Upper lobe of left lung (tissue), 6 donors: ENCODE measurements around the gene ANK3. TPM values are rescaled to one million over a fixed set of nuclear protein-coding genes. Genes with fewer than 3 reads are reported as not detected.

ENCODE experiments used
- ATAC-seq, 2 donors: fragments of 200-7000 bp; cut with Tn5 transposase; one replicate each; pipeline ENCODE4 v1.9.1; 2022; ENCODE audit warnings: mild to moderate bottlenecking in 2 of 2, moderate library complexity in 2 of 2; ENCODE audit not compliant: low FRiP score in 2 of 2
- DNase-seq, 2 donors: peaks; one replicate each; pipeline ENCODE4 v3.0.0-alpha.2; 2019 to 2020
- H3K27ac ChIP-seq, 4 donors: fragments of 200-600 bp; sonication (generic); one replicate each; pipeline ENCODE4 v1.5.1; 2016 to 2019
- H3K27me3 ChIP-seq, 4 donors: fragments of 200-600 bp; sonication (generic); one replicate each; pipeline ENCODE4 v1.5.1; 2017 to 2019
- H3K36me3 ChIP-seq, 4 donors: fragments of 200-600 bp; sonication (generic); one replicate each; pipeline ENCODE4 v1.5.1; 2016 to 2019
- H3K4me1 ChIP-seq, 4 donors: fragments of 200-600 bp; sonication (generic); one replicate each; pipeline ENCODE4 v1.5.1; 2018 to 2019
- H3K4me3 ChIP-seq, 4 donors: fragments of 200-600 bp; sonication (generic); one replicate each; pipeline ENCODE4 v1.5.1; 2017 to 2019; ENCODE audit warnings: mild to moderate bottlenecking in 2 of 4, moderate library complexity in 1 of 4
- H3K9me3 ChIP-seq, 4 donors: fragments of 200-600 bp; sonication (generic); one replicate each; pipeline ENCODE4 v1.5.1; 2018 to 2019
- EP300 ChIP-seq, 4 donors: sonication (generic); formaldehyde crosslinking; IDR thresholded peaks; one replicate each; pipeline ENCODE4 v1.5.1; 2017; ENCODE audit warnings: antibody characterized with exemption in 4 of 4, control low read depth in 2 of 4
- POLR2A ChIP-seq, 4 donors: fragments of 450-650 bp; IDR thresholded peaks; one replicate each; pipeline ENCODE4 v1.5.1; 2016 to 2017; ENCODE audit warnings: antibody characterized with exemption in 4 of 4, mild to moderate bottlenecking in 2 of 4
- POLR2AphosphoS5 ChIP-seq, 2 donors: sonication (generic); formaldehyde crosslinking; IDR thresholded peaks; one replicate each; pipeline ENCODE4 v1.5.1; 2017; ENCODE audit warnings: antibody characterized with exemption in 2 of 2
- WGBS, 2 donors: methylation state at CpG; one replicate each; pipeline ENCODE4 v1.1.5; 2017 to 2018; 5-methylcytosine and 5-hydroxymethylcytosine counted together
- total RNA-seq, 6 donors: library from RNA; depleted of rRNA in 4 of 6; stranded (reverse); fragments of >200 nt in 4 of 6; gene quantifications; one replicate each; pipeline versions ENCODE4 v1.1.0 to v1.2.1, GENCODE V29; 2016 to 2021
- TF ChIP-seq, protein P1 (sequence below), 6 experiments: fragments of 450-650 bp in 4 of 6; fragments of 200-600 bp in 2 of 6; sonication (generic) in 2 of 6; IDR thresholded peaks; one replicate each; pipeline ENCODE4 v1.5.1; 2016 to 2019; ENCODE audit warnings: antibody characterized with exemption in 6 of 6
- donor health status: DM: no; HTN: no; CAD: no; lungs with moderate emphysema.
- donor health status: DM: no; HTN: yes; CAD: no; lungs with severe emphysema.

ANK3 gene
- total RNA-seq, 6 donors from 2014 or later, result 43.9 to 193 (median 98.5) TPM

DNA sequence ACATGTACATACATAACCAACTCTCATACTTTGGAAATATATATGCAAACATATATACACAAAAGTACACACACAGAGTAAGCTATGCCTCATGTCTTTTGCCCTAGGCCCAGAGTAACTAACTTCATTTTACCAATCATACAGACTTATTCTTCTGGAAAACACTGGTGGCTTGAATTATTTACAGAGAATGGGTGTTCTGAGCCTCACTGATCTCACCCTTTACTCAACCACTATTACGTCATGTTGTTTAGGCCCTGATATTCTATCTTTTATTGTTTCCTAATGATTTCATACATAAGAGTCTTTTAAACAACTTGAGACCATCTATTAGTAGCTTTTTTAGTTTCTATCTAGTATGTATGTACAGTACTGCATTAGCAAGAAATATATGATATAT is 43.0 kb downstream of the ANK3 start:
- no peaks in the 10 kb centered on the region for H3K9me3 ChIP-seq

GRCh38 chr10:60343254-60343653 is 46.4 kb downstream of the ANK3 start:
- no peaks in the 10 kb centered on the region for H3K36me3 ChIP-seq
- TF ChIP-seq EP300 (IDR thresholded peaks at IDR 0.05), result no peak
- no peak for TF ChIP-seq POLR2A (IDR thresholded peaks at IDR 0.05)
- no peak for TF ChIP-seq POLR2AphosphoS5 (IDR thresholded peaks at IDR 0.05)
- TF ChIP-seq, protein P1, sequence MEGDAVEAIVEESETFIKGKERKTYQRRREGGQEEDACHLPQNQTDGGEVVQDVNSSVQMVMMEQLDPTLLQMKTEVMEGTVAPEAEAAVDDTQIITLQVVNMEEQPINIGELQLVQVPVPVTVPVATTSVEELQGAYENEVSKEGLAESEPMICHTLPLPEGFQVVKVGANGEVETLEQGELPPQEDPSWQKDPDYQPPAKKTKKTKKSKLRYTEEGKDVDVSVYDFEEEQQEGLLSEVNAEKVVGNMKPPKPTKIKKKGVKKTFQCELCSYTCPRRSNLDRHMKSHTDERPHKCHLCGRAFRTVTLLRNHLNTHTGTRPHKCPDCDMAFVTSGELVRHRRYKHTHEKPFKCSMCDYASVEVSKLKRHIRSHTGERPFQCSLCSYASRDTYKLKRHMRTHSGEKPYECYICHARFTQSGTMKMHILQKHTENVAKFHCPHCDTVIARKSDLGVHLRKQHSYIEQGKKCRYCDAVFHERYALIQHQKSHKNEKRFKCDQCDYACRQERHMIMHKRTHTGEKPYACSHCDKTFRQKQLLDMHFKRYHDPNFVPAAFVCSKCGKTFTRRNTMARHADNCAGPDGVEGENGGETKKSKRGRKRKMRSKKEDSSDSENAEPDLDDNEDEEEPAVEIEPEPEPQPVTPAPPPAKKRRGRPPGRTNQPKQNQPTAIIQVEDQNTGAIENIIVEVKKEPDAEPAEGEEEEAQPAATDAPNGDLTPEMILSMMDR (IDR thresholded peaks at IDR 0.05), result no peak
- no peak for ATAC-seq
- no peak overlapping the region for H3K27ac ChIP-seq
- no peak overlapping the region for H3K4me3 ChIP-seq
- 76 to 83% methylated on average over 1 of the region's 1 CpG for WGBS, 2 donors
- DNase-seq, result no peak
- no peaks in the 10 kb centered on the region for H3K9me3 ChIP-seq
- H3K27me3 ChIP-seq, result no peaks in the 10 kb centered on the region
- H3K4me1 ChIP-seq, result no peaks in the 10 kb centered on the region

More for the DNA sequence above, 43.0 kb downstream of the ANK3 start:
- TF ChIP-seq POLR2AphosphoS5 (IDR thresholded peaks at IDR 0.05) (no peak), POLR2A (IDR thresholded peaks at IDR 0.05) (no peak), EP300 (IDR thresholded peaks at IDR 0.05) (no peak)
- TF ChIP-seq, protein P1 (IDR thresholded peaks at IDR 0.05), result no peak
- Histone ChIP-seq H3K27me3 (no peaks in the 10 kb centered on the region), H3K4me3 (no peak overlapping the region), H3K27ac (no peak overlapping the region), H3K4me1 (no peaks in the 10 kb centered on the region), H3K36me3 (no peaks in the 10 kb centered on the region)
- ATAC-seq (no peak), DNase-seq (no peak)
- WGBS, 2 donors, result 93 to 96% methylated on average over 1 of the region's 1 CpG

- no peak for DNase-seq
- H3K27ac ChIP-seq, result no peak overlapping the region
- no peaks in the 10 kb centered on the region for H3K4me1 ChIP-seq
- WGBS, 2 donors, result 88 to 89% methylated on average over 4 of the region's 4 CpGs
- H3K9me3 ChIP-seq, result no peaks in the 10 kb centered on the region
- TF ChIP-seq, protein P1 (IDR thresholded peaks at IDR 0.05), result no peak
- ATAC-seq, result no peak
- H3K36me3 ChIP-seq, result no peaks in the 10 kb centered on the region
- no peak overlapping the region for H3K4me3 ChIP-seq
- no peaks in the 10 kb centered on the region for H3K27me3 ChIP-seq
These were observed 47.7 kb downstream of the ANK3 start for GRCh38 chr10:60341969-60342368.

- no peaks in the 10 kb centered on the region for H3K4me1 ChIP-seq
- 92 to 96% methylated on average over 1 of the region's 1 CpG for WGBS, 2 donors
- TF ChIP-seq POLR2A (IDR thresholded peaks at IDR 0.05), result no peak
- TF ChIP-seq POLR2AphosphoS5 (IDR thresholded peaks at IDR 0.05), result no peak
- TF ChIP-seq, protein P1 (IDR thresholded peaks at IDR 0.05), result no peak
- TF ChIP-seq EP300 (IDR thresholded peaks at IDR 0.05), result no peak
These were observed 48.7 kb downstream of the ANK3 start for GRCh38 chr10:60340973-60341372.

GRCh38 chr10:60339757-60340156 is 49.9 kb downstream of the ANK3 start:
- H3K27me3 ChIP-seq, result no peaks in the 10 kb centered on the region
- TF ChIP-seq, protein P1 (IDR thresholded peaks at IDR 0.05), result no peak
- TF ChIP-seq POLR2A (IDR thresholded peaks at IDR 0.05) (no peak), EP300 (IDR thresholded peaks at IDR 0.05) (no peak)
- H3K27ac ChIP-seq, result no peak overlapping the region
- H3K4me3 ChIP-seq, result no peak overlapping the region
- H3K9me3 ChIP-seq, result no peaks in the 10 kb centered on the region
- 79 to 83% methylated on average over 4 of the region's 4 CpGs for WGBS, 2 donors
- DNase-seq (no peak), ATAC-seq (no peak)
- no peaks in the 10 kb centered on the region for H3K4me1 ChIP-seq
- no peaks in the 10 kb centered on the region for H3K36me3 ChIP-seq

More at GRCh38 chr10:60340973-60341372, 48.7 kb downstream of the ANK3 start:
- ATAC-seq, result no peak
- Histone ChIP-seq H3K9me3 (no peaks in the 10 kb centered on the region), H3K36me3 (no peaks in the 10 kb centered on the region), H3K4me3 (no peak overlapping the region), H3K27me3 (no peaks in the 10 kb centered on the region), H3K27ac (no peak overlapping the region)
- no peak for DNase-seq
